Stimulated activated CD4-positive, alpha-beta T cell treated with anti-CD3 and anti-CD28 coated beads, Interleukin-2, amount 100 ng/mL, for 24 hours (primary cell): ENCODE results near the gene ASPDH.
"Not testable (repeated sequence)": the region's sequence is repeated elsewhere in the genome, so short reads cannot be mapped to it uniquely, and the experiment has no call there.

Experiments
- DNase-seq, 2 donors: peaks; one replicate each; pipeline ENCODE4 v3.0.0-alpha.2; 2020

The ASPDH gene

GRCh38 chr19:50476224-50476906, 37.3 kb downstream of the ASPDH start, which contains the start of the genes EMC10 and GARIN5A:
Gene EMC10, plus strand, starts transcription at chr19:50476507. Its CDS starts 38 bp downstream, at chr19:50476545.
Gene GARIN5A, minus strand, starts transcription at chr19:50476848. Its CDS starts 460 bp downstream, at chr19:50476388.
- peak; percentile 92 to 95 for DNase-seq

GRCh38 chr19:50475736-50476223, 37.9 kb downstream of the ASPDH start:
- no peak for DNase-seq

GRCh38 chr19:50475101-50475568, 38.6 kb downstream of the ASPDH start:
- no peak for DNase-seq

GRCh38 chr19:50473336-50473735, 40.4 kb downstream of the ASPDH start:
- DNase-seq: not testable (repeated sequence)

GRCh38 chr19:50468818-50469217, 44.9 kb downstream of the ASPDH start:
- no peak for DNase-seq

GRCh38 chr19:50467566-50467965, 46.1 kb downstream of the ASPDH start:
- no peak for DNase-seq

DNA sequence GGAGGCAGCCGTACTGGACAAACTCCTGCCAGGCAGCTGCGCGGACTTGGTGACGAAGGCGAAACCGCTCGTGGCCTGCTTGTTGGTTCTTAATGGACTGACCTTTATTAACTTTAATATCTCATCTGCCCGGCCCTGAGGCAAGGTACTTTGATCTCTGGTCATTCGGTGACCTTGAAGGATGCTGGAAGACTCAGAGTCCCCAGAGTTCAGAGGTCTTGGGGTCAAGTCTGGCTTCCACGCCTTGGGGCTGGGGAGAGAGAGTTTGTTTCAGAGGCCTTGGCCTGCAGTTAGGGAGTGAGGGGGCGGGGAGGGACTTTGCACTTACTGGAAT, 47.0 kb downstream of the ASPDH start:
- DNase-seq: no peak

DNA sequence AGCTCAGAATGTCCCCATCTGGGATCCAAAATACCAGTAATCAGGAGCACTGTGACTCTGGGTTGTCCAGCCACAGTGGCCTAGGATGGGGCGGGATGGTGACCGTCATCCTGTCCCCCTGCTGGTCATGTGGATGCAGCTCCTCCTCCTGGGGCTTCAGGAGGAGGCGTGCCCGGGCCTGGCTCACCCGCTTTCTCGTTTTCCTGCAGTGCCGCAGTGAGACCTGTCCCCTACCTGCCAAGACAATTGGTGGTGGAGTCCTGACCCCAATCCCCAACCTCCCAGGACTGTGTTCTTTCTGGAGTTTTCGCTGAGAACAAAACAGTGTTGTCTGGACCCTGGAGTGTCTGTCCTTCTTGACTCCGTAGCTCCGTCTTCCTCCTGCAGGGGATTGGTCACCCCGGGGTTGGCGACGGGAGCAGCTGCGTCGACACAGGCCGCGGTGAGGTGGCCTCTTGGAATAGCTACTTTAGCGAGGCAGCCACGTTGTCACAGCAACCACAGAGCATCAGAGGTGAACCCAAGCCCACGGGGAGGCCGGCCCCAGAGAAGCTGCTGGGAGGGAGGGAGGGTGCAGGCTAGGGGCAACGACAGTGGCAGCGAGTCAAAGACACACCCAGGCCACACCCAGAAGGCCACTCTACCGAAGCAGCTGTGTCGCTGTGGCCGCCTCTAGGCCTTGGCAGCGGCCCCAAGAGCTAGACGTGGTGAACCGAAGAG, 47.6 kb downstream of the ASPDH start:
- DNase-seq: no peak

GRCh38 chr19:50465000-50465399, 48.7 kb downstream of the ASPDH start:
- DNase-seq: no peak

GRCh38 chr19:50464348-50464747, 49.4 kb downstream of the ASPDH start:
- no peak for DNase-seq

DNA sequence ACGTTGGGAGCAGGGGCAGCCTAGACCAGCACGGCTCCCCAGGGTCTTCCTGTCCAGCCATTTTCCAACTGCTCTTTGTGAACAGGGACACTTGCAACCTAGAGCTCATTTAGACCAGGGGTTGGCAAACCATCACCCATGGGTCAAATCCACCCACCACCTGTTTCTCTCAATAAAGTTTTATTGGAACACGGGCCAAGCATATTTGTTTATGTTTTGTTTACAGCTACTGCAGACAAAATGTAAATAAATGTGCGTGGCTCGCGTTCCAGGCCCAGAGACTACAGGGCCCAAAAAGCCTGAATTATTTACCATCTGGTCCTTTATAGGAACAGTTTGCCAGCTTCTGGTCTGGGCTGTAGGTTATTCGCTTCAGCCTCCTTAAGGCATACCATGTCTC, 50.7 kb downstream of the ASPDH start:
- DNase-seq: no peak
